K562 (cell line): ENCODE data around the gene SMG6. TPM values are rescaled to one million over a fixed set of nuclear protein-coding genes. Genes with fewer than 3 reads are reported as not detected.

Experiments
- ATAC-seq: fragments of 200-7000 bp; cut with Tn5 transposase; 3 replicates; pipeline ENCODE4 v1.9.1; 2020; ENCODE audit warnings: moderate library complexity
- BruUV-seq: library from RNA; stranded (reverse); fragments of 400-500 nt; replicated peaks from 2 replicates; lab custom pipeline; 2021; lab: Mats Ljungman, UMichigan
- CTCF ChIA-PET: fragments of 300-600 bp; formaldehyde crosslinking; extraction: SDS; loops from one replicate; lab custom pipeline; 2021; ENCODE audit warnings: low intra/inter-chr PET ratio; lab: Yijun Ruan, JAX
- POLR2A ChIA-PET: fragments of 300-600, 350-650 bp; sonication (Branson Sonifier 250); formaldehyde crosslinking; extraction: SDS; loops from one replicate; lab custom pipeline; 2021; ENCODE audit warnings: antibody characterized with exemption, inconsistent platforms; lab: Yijun Ruan, JAX
- DNase-seq, 4 experiments: peaks; one replicate each; pipeline versions ENCODE4 v3.0.0 to v3.0.0-alpha.2; 2011 to 2018; ENCODE audit warnings: low spot score in 3 of 4, mixed read lengths in 3 of 4; ENCODE audit errors: extremely low read depth in 1 of 4
- FAIRE-seq: peaks from 2 replicates; lab custom pipeline; 2011; peaks lifted over from hg19 to GRCh38; lab: Jason Lieb, UNC
- H2AFZ ChIP-seq: 2 replicates; pipeline ENCODE4 v1.6.0; 2011; ENCODE audit warnings: low read depth, low read length, control low read depth, inconsistent platforms
- H3K27ac ChIP-seq: fragments of 200-600 bp; 3 replicates; pipeline ENCODE4 v1.8.0; 2011; ENCODE audit warnings: low read depth, mild to moderate bottlenecking, control low read depth, inconsistent platforms, low read length, moderate library complexity, mixed read lengths; ENCODE audit errors: extremely low read depth
- H3K27me3 ChIP-seq, 2 experiments: fragments of 300-600 bp in 1 of 2; 2 replicates in 1 of 2; 3 replicates in 1 of 2; pipeline versions ENCODE4 v1.6.0 to v1.8.0; 2011; ENCODE audit warnings: inconsistent platforms in 2 of 2, low read length in 2 of 2, mild to moderate bottlenecking in 1 of 2, mixed read lengths in 1 of 2, moderate library complexity in 1 of 2; ENCODE audit not compliant: control insufficient read depth in 2 of 2, insufficient read depth in 2 of 2
- H3K36me3 ChIP-seq: fragments of 300-600 bp; 3 replicates; pipeline ENCODE4 v1.8.0; 2011; ENCODE audit warnings: mild to moderate bottlenecking, low read length, inconsistent platforms; ENCODE audit not compliant: control insufficient read depth, insufficient read depth
- H3K4me1 ChIP-seq, 2 experiments: fragments of 200-600 bp in 1 of 2; replicated peaks in 1 of 2; 2 replicates in 1 of 2; 3 replicates in 1 of 2; pipeline versions ENCODE4 v1.5.1 to v1.8.0; 2011; ENCODE audit warnings: inconsistent platforms in 2 of 2, low read length in 2 of 2, mild to moderate bottlenecking in 1 of 2, mixed read lengths in 1 of 2, moderate library complexity in 1 of 2; ENCODE audit not compliant: control insufficient read depth in 2 of 2, insufficient read depth in 2 of 2
- H3K4me2 ChIP-seq: 2 replicates; pipeline ENCODE4 v1.6.1; 2011; ENCODE audit warnings: low read length, control low read depth, inconsistent platforms, mixed read lengths; ENCODE audit not compliant: insufficient read depth
- H3K4me3 ChIP-seq: fragments of 200-600 bp; sonication (generic), shearing (Covaris generic); 2 replicates; pipeline ENCODE4 v1.5.1; 2016; ENCODE audit warnings: control low read depth, inconsistent platforms
- H3K79me2 ChIP-seq: fragments of 200-600 bp; 3 replicates; pipeline ENCODE4 v1.8.0; 2011; ENCODE audit warnings: low read length, inconsistent platforms; ENCODE audit not compliant: control insufficient read depth, insufficient read depth
- H3K9ac ChIP-seq, 2 experiments: 2 replicates each; pipeline versions ENCODE4 v1.6.0 to v1.6.1; 2011; ENCODE audit warnings: low read depth in 2 of 2, low read length in 2 of 2, control low read depth in 1 of 2, inconsistent platforms in 1 of 2, mild to moderate bottlenecking in 1 of 2, mixed read lengths in 1 of 2; ENCODE audit not compliant: insufficient read depth in 1 of 2
- H3K9me1 ChIP-seq: one replicate; pipeline ENCODE4 v1.6.0; 2011; ENCODE audit warnings: inconsistent platforms, mild to moderate bottlenecking, low read length, moderate library complexity; ENCODE audit not compliant: control insufficient read depth, insufficient read depth
- H3K9me3 ChIP-seq: replicated peaks from 2 replicates; pipeline ENCODE4 v1.5.1; 2011; ENCODE audit warnings: low read depth, low read length, inconsistent platforms; ENCODE audit not compliant: control insufficient read depth, insufficient read depth
- H4K20me1 ChIP-seq: replicated peaks from 2 replicates; pipeline ENCODE4 v1.6.1; 2011; ENCODE audit warnings: low read length, inconsistent platforms, mixed read lengths; ENCODE audit not compliant: control insufficient read depth, insufficient read depth
- BRF1 ChIP-seq: IDR thresholded peaks from 3 replicates; pipeline ENCODE4 v1.6.1; 2011; ENCODE audit warnings: borderline replicate concordance, mild to moderate bottlenecking; ENCODE audit not compliant: insufficient read length; ENCODE audit errors: extremely low read depth
- CCAR2 ChIP-seq: fragments of 200-400 bp; formaldehyde crosslinking; IDR thresholded peaks from 2 replicates; pipeline ENCODE4 v1.6.1; 2017; ENCODE audit warnings: mild to moderate bottlenecking, low read depth, low read length
- CUX1 ChIP-seq: fragments of 200-800 bp; sonication (Bioruptor generic); IDR thresholded peaks from 2 replicates; pipeline ENCODE4 v1.6.1; 2016; ENCODE audit warnings: missing genetic modification characterization, missing compliant biosample characterization
- HDAC3 ChIP-seq: fragments of 450-650 bp; IDR thresholded peaks from 2 replicates; pipeline ENCODE4 v1.6.1; 2018; ENCODE audit warnings: borderline replicate concordance, mild to moderate bottlenecking, moderate library complexity; ENCODE audit not compliant: partially characterized antibody
- ID3 ChIP-seq, 2 experiments: fragments of 250-450 bp in 1 of 2; fragments of 450-650 bp in 1 of 2; sonication (Bioruptor Pico) in 1 of 2; IDR thresholded peaks; 2 replicates each; pipeline versions ENCODE4 v1.6.1 to v1.8.0; 2016 to 2021; ENCODE audit warnings: mild to moderate bottlenecking in 2 of 2, moderate library complexity in 2 of 2, missing compliant biosample characterization in 1 of 2, missing genetic modification characterization in 1 of 2
- MLX ChIP-seq, 2 experiments: fragments of 450-650 bp in 1 of 2; sonication (generic) in 1 of 2; formaldehyde crosslinking; conservative IDR thresholded peaks; 2 replicates each; pipeline versions ENCODE4 v1.4.0 to v1.8.1; 2020 to 2022; ENCODE audit warnings: mild to moderate bottlenecking in 1 of 2, missing genetic modification reagents in 1 of 2
- RBM15 ChIP-seq: fragments of 200-400 bp; formaldehyde crosslinking; IDR thresholded peaks from 2 replicates; pipeline ENCODE4 v1.6.1; 2018; ENCODE audit warnings: mild to moderate bottlenecking, low read length, moderate library complexity; ENCODE audit not compliant: insufficient read depth
- SMAD3 ChIP-seq: fragments of 450-650 bp; formaldehyde crosslinking; conservative IDR thresholded peaks from 2 replicates; pipeline ENCODE4 v1.4.0; 2020; ENCODE audit warnings: mild to moderate bottlenecking
- SP2 ChIP-seq: IDR thresholded peaks from 2 replicates; pipeline ENCODE4 v1.6.1; 2011; ENCODE audit warnings: mild to moderate bottlenecking, low read depth, low read length, moderate library complexity; ENCODE audit not compliant: poor library complexity, severe bottlenecking; ENCODE audit errors: extremely low read depth
- SRSF7 ChIP-seq: fragments of 200-400 bp; formaldehyde crosslinking; optimal IDR thresholded peaks from 2 replicates; pipeline ENCODE3; 2017; ENCODE audit warnings: mild to moderate bottlenecking, low read depth, low read length
- ZNF224 ChIP-seq: sonication (generic); formaldehyde crosslinking; IDR thresholded peaks from 2 replicates; pipeline ENCODE4 v1.8.0; 2022; ENCODE audit warnings: mild to moderate bottlenecking, missing genetic modification reagents
- ZNF384 ChIP-seq: IDR thresholded peaks from 2 replicates; pipeline ENCODE4 v1.6.1; 2012; ENCODE audit warnings: low read depth, low read length, improper control_type of control experiment
- ZNF561 ChIP-seq: fragments of 450-650 bp; formaldehyde crosslinking; conservative IDR thresholded peaks from 2 replicates; pipeline ENCODE4 v1.4.0; 2020; ENCODE audit warnings: mild to moderate bottlenecking, moderate library complexity
- ZNF75A ChIP-seq: fragments of 450-650 bp; formaldehyde crosslinking; IDR thresholded peaks from 2 replicates; pipeline ENCODE4 v1.4.0; 2020; ENCODE audit warnings: mild to moderate bottlenecking
- WGBS: fragments of 100-300 bp; shearing (Covaris generic); methylation state at CpG from one replicate; pipeline ENCODE4 v1.1.6; 2016; ENCODE audit warnings: low coverage, mixed read lengths; ENCODE audit not compliant: insufficient coverage; ENCODE audit errors: missing lambda C conversion rate; 5-methylcytosine and 5-hydroxymethylcytosine counted together
- in situ Hi-C: fragments of 300-500 bp; cut with MboI; formaldehyde crosslinking; loops from 4 replicates; pipeline ENCODE4 v1.15.0; 2018; ENCODE audit warnings: inconsistent platforms, mixed read lengths
- intact Hi-C: fragments of 100-400 bp; cut with micrococcal nuclease; formaldehyde crosslinking; loops from 2 replicates; pipeline ENCODE4 v1.14.2; 2022
- polyA plus RNA-seq, 8 experiments: library from polyadenylated mRNA; depleted of rRNA in 4 of 8; stranded (reverse) in 5 of 8; unstranded in 3 of 8; fragments of >200 nt; fragmentation: Nextera tagmentation in 2 of 8; fragmentation: Illumina TruSeq in 1 of 8; extraction: Ambion mirVana in 2 of 8; extraction: Trizol in 1 of 8; gene quantifications; 2 replicates each; pipeline versions ENCODE4 v1.2.1 to v1.2.3, GENCODE V29; 2011 to 2014; ENCODE audit warnings: inconsistent platforms in 1 of 8, missing spikeins in 1 of 8
- total RNA-seq, 7 experiments: library from RNA; depleted of rRNA in 6 of 7; stranded (reverse); fragments of >200 nt in 6 of 7; fragmentation: Illumina TruSeq in 2 of 7; extraction: Trizol in 2 of 7; gene quantifications; 2 replicates each; pipeline versions ENCODE4 v1.2.1 to v1.2.3, GENCODE V29; 2011 to 2021; ENCODE audit warnings: low replicate concordance in 1 of 7

The SMG6 gene
- total and polyA plus RNA-seq, 9 of the 15 experiments (the other 6 are each of a cell fraction or from before 2014, with no cell fraction given) = 0.44 to 13.9 (median 6.0) TPM

- H4K20me1 ChIP-seq = no peaks in the 10 kb centered on the region
- no peak overlapping the region for H2AFZ ChIP-seq
- no peaks in the 10 kb centered on the region for H3K9me3 ChIP-seq
- BruUV-seq = no TSS peak
- H3K36me3 ChIP-seq = peaks cover 5% of the 10 kb centered on the region; the same call in 1 of the 3 replicates
- in situ Hi-C loops (no loop called here), intact Hi-C loops (no loop called here)
- peaks cover 6 to 9% of the 10 kb centered on the region in 2 experiments; a peak in 3 of 5 replicates for H3K4me1 ChIP-seq
- ChIA-PET POLR2A (interaction anchor here (0.6 to 0.7 kb wide), 2 partner anchors 11 to 55 kb away, joined by 3 read pairs; no protein-coding TSS in a partner anchor), CTCF (no interaction called here)
- no peak overlapping the region for H3K27ac ChIP-seq
- H3K4me3 ChIP-seq = no peak overlapping the region
- H3K4me2 ChIP-seq = no peak overlapping the region
- no peaks in the 10 kb centered on the region for H3K27me3 ChIP-seq
- 0 out of 3 replicates have a peak, but pooled peaks cover 4% of the 10 kb centered on the region for H3K79me2 ChIP-seq
- no peaks in the 10 kb centered on the region for H3K9me1 ChIP-seq
- TF ChIP-seq ZNF561 (no peak), ID3 (CRISPR knock-in tag; IDR thresholded peaks at IDR 0.05) (no peak), ID3 (tag; IDR thresholded peaks at IDR 0.05) (no peak), ZNF384 (no peak), ZNF224 (CRISPR knock-in tag) (no peak), CCAR2 (no peak), MLX (CRISPR knock-in tag; conservative IDR thresholded peaks at IDR 0.05) (no peak), CUX1 (CRISPR knock-in tag) (no peak), SRSF7 (no peak), SP2 (no peak), BRF1 (no peak), HDAC3 (no peak), RBM15 (no peak), ZNF75A (no peak), SMAD3 (CRISPR knock-in tag) (no peak)
- 85% methylated on average over 6 of the region's 8 CpGs for WGBS
- no peak for DNase-seq
- H3K9ac ChIP-seq = no peak overlapping the region
- ATAC-seq = no peak
- no peak for FAIRE-seq
These were observed 85.2 kb downstream of the SMG6 start for GRCh38 chr17:2218426-2218825.
